Measurements from ENCODE around the gene TSPAN2. TPM values are rescaled to one million over a fixed set of nuclear protein-coding genes. Genes with fewer than 3 reads are reported as not detected.

TSPAN2 gene
- total RNA-seq, 2 donors from 2014 or later: 11.1 to 17.4 TPM

GRCh38 chr1:115073298-115074087 lies 15.8 kb downstream of the TSPAN2 start:
- no peaks in the 10 kb centered on the region for H3K27me3 ChIP-seq
- H3K4me1 ChIP-seq: peaks cover 0 to 41% of the 10 kb centered on the region in 2 donors
- no peaks in the 10 kb centered on the region for H3K36me3 ChIP-seq
- H3K27ac ChIP-seq: peak overlapping the region; percentile 73 to 82
- TF ChIP-seq, protein P1, sequence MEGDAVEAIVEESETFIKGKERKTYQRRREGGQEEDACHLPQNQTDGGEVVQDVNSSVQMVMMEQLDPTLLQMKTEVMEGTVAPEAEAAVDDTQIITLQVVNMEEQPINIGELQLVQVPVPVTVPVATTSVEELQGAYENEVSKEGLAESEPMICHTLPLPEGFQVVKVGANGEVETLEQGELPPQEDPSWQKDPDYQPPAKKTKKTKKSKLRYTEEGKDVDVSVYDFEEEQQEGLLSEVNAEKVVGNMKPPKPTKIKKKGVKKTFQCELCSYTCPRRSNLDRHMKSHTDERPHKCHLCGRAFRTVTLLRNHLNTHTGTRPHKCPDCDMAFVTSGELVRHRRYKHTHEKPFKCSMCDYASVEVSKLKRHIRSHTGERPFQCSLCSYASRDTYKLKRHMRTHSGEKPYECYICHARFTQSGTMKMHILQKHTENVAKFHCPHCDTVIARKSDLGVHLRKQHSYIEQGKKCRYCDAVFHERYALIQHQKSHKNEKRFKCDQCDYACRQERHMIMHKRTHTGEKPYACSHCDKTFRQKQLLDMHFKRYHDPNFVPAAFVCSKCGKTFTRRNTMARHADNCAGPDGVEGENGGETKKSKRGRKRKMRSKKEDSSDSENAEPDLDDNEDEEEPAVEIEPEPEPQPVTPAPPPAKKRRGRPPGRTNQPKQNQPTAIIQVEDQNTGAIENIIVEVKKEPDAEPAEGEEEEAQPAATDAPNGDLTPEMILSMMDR (IDR thresholded peaks at IDR 0.05): no peak
- no peaks in the 10 kb centered on the region for H3K9me3 ChIP-seq
- peak overlapping the region in 1 of 2 donors; percentile 10 for H3K4me3 ChIP-seq
- DNase-seq (ENCODE audit: low spot score): no peak

DNA sequence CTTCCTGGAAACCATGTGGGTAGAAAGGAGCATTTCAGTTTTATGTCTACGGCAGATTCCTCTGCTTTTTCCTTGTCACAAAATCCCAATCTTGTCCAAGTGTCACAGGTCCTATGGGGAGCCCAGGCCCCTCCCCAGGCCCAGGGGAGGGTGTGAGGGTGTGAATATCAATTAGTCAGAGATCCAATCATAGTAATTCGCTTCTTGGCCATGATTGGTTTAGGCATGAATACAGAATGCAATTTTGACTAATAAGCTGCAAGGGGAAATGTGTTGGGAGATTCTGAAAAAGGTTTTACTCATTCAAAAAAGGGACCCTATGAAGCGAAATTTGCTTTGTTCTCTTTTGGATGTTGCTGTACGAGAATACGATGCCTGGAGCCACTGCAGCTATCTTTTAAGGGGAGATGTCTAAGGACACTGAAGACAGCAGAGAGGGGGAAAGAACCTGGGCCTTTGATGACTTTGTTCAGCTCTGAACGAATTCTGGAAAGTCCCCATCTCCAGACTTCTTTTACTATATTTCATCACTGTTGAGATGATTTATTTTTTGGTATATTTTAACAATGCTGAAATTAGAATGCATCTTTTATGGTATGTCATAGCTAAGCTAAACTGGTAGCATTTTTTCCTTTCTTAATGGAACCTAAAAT lies 18.2 kb downstream of the TSPAN2 start:
- Histone ChIP-seq H3K9me3 (no peaks in the 10 kb centered on the region), H3K27me3 (no peaks in the 10 kb centered on the region), H3K27ac (no peak overlapping the region), H3K4me1 (peaks cover 0 to 57% of the 10 kb centered on the region in 2 donors), H3K4me3 (no peak overlapping the region), H3K36me3 (no peaks in the 10 kb centered on the region)
- TF ChIP-seq, protein P1 (IDR thresholded peaks at IDR 0.05): no peak
- no peak for DNase-seq (ENCODE audit: low spot score)

- no peak overlapping the region for H3K27ac ChIP-seq
- TF ChIP-seq, protein P1 (IDR thresholded peaks at IDR 0.05): no peak
- no peaks in the 10 kb centered on the region for H3K9me3 ChIP-seq
These were observed 19.5 kb downstream of the TSPAN2 start for GRCh38 chr1:115069659-115070308.

DNA sequence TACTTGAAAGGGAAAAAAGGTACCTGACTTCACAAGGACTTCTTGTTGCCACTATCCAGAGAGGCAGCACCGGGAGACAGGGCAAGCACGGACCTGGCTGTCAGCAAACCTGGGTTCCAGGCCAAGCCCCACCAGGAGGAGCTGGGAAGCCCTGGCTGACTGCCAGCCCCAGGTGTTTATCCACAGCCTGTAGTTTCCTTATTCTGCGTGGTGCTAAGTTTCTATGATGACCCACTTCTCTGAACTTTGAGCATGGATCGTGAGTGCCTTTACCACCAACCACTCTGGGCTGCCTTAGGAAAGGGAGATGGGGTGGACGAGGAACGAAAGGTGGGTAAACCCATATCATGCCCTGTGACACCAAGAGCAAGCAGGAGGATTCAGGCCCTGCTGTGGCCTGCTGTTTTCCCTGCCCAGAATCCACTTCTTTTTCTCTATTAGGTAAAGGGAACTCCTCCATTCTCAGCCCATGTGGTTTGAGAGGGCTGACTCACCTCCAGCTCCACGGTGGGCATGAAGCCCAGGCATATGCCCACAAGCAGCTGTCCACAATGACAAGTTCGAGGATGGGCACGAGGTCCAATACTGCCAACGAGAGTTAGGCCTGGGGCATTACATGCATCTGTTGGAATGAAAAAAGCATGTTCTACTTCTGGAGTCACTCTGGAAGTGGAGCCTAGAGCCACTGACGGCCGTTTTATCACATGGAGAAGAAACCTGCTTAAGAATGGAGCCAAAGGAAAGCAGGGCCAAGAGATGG lies 20.3 kb downstream of the TSPAN2 start:
- Histone ChIP-seq H3K4me1 (peaks cover 0 to 60% of the 10 kb centered on the region in 2 donors), H3K27me3 (no peaks in the 10 kb centered on the region), H3K36me3 (no peaks in the 10 kb centered on the region), H3K4me3 (no peak overlapping the region), H3K27ac (no peak overlapping the region), H3K9me3 (no peaks in the 10 kb centered on the region)
- TF ChIP-seq, protein P1 (IDR thresholded peaks at IDR 0.05): no peak
- DNase-seq (ENCODE audit: low spot score): no peak

More at GRCh38 chr1:115069659-115070308, 19.5 kb downstream of the TSPAN2 start:
- no peak for DNase-seq (ENCODE audit: low spot score)
- Histone ChIP-seq H3K4me1 (peaks cover 0 to 62% of the 10 kb centered on the region in 2 donors), H3K4me3 (no peak overlapping the region), H3K27me3 (no peaks in the 10 kb centered on the region), H3K36me3 (no peaks in the 10 kb centered on the region)

DNA sequence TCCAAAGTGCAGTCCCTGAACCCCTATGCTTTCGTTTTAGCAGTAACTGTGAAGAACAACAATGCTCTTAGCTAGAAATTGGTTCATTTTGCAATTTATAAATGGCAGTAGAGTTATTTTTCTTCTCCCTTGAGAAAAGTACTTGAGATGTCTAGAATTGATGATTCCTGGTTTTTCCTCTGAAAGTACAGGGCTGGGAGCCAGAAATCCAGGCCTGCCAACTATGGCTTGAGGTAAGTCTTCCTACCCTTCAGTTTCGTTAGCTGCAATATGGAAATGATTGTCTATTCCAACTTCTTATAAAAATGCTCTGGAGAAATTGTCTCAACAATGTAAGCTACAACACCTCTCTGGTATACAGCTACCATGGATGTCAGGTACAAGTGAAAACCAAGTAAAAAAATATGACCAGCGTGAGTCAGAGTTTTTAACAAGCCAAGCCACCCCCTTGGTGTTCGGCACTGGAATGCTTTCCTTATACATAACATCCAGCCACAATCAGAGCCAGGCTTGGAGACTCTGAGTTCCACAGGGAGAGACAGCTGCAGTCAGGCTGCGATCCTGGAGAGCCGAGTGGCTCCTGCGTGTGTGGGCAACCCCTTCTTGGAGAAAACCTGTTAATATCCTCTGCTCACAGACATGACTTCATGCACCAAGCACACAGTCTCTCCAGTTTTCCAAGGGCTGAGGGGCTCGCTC lies 22.0 kb downstream of the TSPAN2 start:
- Histone ChIP-seq H3K36me3 (no peaks in the 10 kb centered on the region), H3K4me3 (no peak overlapping the region), H3K27me3 (no peaks in the 10 kb centered on the region), H3K4me1 (peaks cover 0 to 47% of the 10 kb centered on the region in 2 donors), H3K9me3 (no peaks in the 10 kb centered on the region), H3K27ac (no peak overlapping the region)
- TF ChIP-seq, protein P1 (IDR thresholded peaks at IDR 0.05): no peak
- no peak for DNase-seq (ENCODE audit: low spot score)
